MCF 10A (cell line): ENCODE results near the gene NKPD1. TPM values are rescaled to one million over a fixed set of nuclear protein-coding genes. Genes with fewer than 3 reads are reported as not detected.

Experiments used
- BruUV-seq: library from RNA; stranded (reverse); fragments of 400-500 nt; replicated peaks from 2 replicates; lab custom pipeline; 2021; lab: Mats Ljungman, UMichigan
- CTCF ChIA-PET: fragments of 300-600 bp; sonication (Branson Sonifier 250); formaldehyde crosslinking; extraction: SDS; loops from one replicate; lab custom pipeline; 2021; ENCODE audit warnings: antibody characterized with exemption, inconsistent platforms; lab: Yijun Ruan, JAX
- POLR2A ChIA-PET: fragments of 300-600, 350-650 bp; sonication (Branson Sonifier 250); formaldehyde crosslinking; extraction: SDS; loops from one replicate; lab custom pipeline; 2020; ENCODE audit warnings: antibody characterized with exemption, inconsistent platforms; lab: Yijun Ruan, JAX
- DNase-seq: peaks from one replicate; pipeline ENCODE4 v3.0.0-alpha.2; 2018; ENCODE audit not compliant: unreplicated experiment
- H3K27ac Mint-ChIP-seq: one replicate; pipeline ENCODE4 v1.8.0; 2022; ENCODE audit warnings: mild to moderate bottlenecking, low read depth, mixed read lengths; ENCODE audit not compliant: unreplicated experiment
- H3K27me3 Mint-ChIP-seq: one replicate; pipeline ENCODE4 v1.8.0; 2022; ENCODE audit warnings: mixed read lengths; ENCODE audit not compliant: insufficient read depth, unreplicated experiment
- H3K36me3 Mint-ChIP-seq: one replicate; pipeline ENCODE4 v1.8.0; 2022; ENCODE audit warnings: mild to moderate bottlenecking, moderate library complexity, mixed read lengths; ENCODE audit not compliant: insufficient read depth, unreplicated experiment
- H3K4me1 Mint-ChIP-seq: one replicate; pipeline ENCODE4 v1.8.0; 2022; ENCODE audit warnings: mixed read lengths; ENCODE audit not compliant: insufficient read depth, unreplicated experiment
- H3K4me3 Mint-ChIP-seq: one replicate; pipeline ENCODE4 v1.8.0; 2022; ENCODE audit warnings: mild to moderate bottlenecking, moderate library complexity, mixed read lengths; ENCODE audit not compliant: unreplicated experiment
- H3K9me3 Mint-ChIP-seq: one replicate; pipeline ENCODE4 v1.8.0; 2022; ENCODE audit warnings: mixed read lengths; ENCODE audit not compliant: unreplicated experiment
- intact Hi-C: fragments of 100-400 bp; cut with micrococcal nuclease; formaldehyde crosslinking; loops from 2 replicates; pipeline ENCODE4 v1.14.1; 2022
- total RNA-seq: library from RNA; stranded (reverse); gene quantifications from 2 replicates; pipeline ENCODE4 v1.2.3, GENCODE V29; 2022
- TF ChIP-seq, protein P1 (sequence below): fragments of 200-600 bp; IDR thresholded peaks from one replicate; pipeline ENCODE4 v1.8.0; 2022; ENCODE audit warnings: antibody characterized with exemption, mild to moderate bottlenecking; ENCODE audit not compliant: unreplicated experiment

The NKPD1 gene
- total RNA-seq, 1 experiment from 2014 or later: 0.09 TPM

DNA sequence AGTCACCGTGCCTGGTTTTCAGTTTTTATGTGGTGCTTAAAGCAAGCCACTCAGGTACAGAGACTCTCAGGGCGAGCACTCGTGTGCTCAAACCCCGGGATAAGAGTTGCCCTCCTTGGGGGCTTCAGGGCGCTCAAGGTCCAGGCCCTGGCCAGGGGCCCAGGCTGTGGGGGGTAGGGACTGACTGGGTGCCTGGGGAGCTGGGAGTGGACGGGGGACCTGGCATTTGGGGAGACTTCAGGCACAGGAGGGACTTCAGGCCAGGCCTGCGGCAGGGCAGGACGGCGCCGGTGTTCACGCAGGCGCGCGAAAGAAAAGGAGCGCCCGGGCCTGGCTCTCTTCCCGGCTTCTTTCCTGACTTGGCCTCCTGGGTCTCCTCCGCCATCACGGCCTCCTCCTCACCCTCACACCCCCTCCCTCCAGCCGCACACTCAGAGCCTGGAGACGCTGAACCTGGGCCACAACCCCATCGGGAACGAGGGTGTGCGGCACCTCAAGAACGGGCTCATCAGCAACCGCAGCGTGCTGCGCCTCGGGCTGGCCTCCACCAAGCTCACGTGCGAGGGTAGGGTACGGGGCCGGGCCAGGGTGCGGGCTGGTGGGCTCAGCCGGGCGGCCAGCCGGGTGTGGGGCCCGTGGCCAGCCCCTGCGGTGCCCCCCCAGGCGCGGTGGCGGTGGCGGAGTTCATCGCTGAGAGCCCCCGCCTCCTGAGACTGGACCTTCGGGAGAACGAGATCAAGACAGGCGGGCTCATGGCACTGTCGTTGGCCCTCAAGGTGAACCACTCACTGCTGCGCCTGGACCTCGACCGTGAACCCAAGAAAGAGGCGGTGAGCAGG lies 16.1 kb downstream of the NKPD1 start:
- intact Hi-C loops: no loop called here
- no TSS peak for BruUV-seq
- H3K4me1 Mint-ChIP-seq: no peaks in the 10 kb centered on the region
- ChIA-PET CTCF (interaction anchor here (1.1 kb wide), 1 partner anchor 18 kb away, joined by 5 read pairs; no protein-coding TSS in a partner anchor), POLR2A (no interaction called here)
- no peak for DNase-seq
- H3K4me3 Mint-ChIP-seq: no peak overlapping the region
- no peaks in the 10 kb centered on the region for H3K9me3 Mint-ChIP-seq
- H3K36me3 Mint-ChIP-seq: peaks cover 25% of the 10 kb centered on the region
- no peak overlapping the region for H3K27ac Mint-ChIP-seq
- H3K27me3 Mint-ChIP-seq: no peaks in the 10 kb centered on the region
- TF ChIP-seq, protein P1, sequence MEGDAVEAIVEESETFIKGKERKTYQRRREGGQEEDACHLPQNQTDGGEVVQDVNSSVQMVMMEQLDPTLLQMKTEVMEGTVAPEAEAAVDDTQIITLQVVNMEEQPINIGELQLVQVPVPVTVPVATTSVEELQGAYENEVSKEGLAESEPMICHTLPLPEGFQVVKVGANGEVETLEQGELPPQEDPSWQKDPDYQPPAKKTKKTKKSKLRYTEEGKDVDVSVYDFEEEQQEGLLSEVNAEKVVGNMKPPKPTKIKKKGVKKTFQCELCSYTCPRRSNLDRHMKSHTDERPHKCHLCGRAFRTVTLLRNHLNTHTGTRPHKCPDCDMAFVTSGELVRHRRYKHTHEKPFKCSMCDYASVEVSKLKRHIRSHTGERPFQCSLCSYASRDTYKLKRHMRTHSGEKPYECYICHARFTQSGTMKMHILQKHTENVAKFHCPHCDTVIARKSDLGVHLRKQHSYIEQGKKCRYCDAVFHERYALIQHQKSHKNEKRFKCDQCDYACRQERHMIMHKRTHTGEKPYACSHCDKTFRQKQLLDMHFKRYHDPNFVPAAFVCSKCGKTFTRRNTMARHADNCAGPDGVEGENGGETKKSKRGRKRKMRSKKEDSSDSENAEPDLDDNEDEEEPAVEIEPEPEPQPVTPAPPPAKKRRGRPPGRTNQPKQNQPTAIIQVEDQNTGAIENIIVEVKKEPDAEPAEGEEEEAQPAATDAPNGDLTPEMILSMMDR: no peak

- Mint-ChIP-seq H3K36me3 (peaks cover 25% of the 10 kb centered on the region), H3K4me3 (no peak overlapping the region), H3K9me3 (no peaks in the 10 kb centered on the region), H3K27me3 (no peaks in the 10 kb centered on the region), H3K27ac (peak overlapping the region; percentile 81), H3K4me1 (peaks cover 6% of the 10 kb centered on the region)
- TF ChIP-seq, protein P1: no peak
- intact Hi-C loops: no loop called here
- no TSS peak for BruUV-seq
- CTCF ChIA-PET: interaction anchor here (0.7 kb wide), 1 partner anchor 10 kb away, joined by 3 read pairs; no protein-coding TSS in a partner anchor
- POLR2A ChIA-PET: no interaction called here
- no peak for DNase-seq
Observed at GRCh38 chr19:45142726-45143110, 18.1 kb downstream of the NKPD1 start.

- Mint-ChIP-seq H3K9me3 (no peaks in the 10 kb centered on the region), H3K4me3 (no peak overlapping the region), H3K27me3 (no peaks in the 10 kb centered on the region), H3K4me1 (peaks cover 6% of the 10 kb centered on the region), H3K36me3 (peaks cover 25% of the 10 kb centered on the region), H3K27ac (peak overlapping the region; percentile 81)
- BruUV-seq: no TSS peak
- CTCF ChIA-PET: no interaction called here
- POLR2A ChIA-PET: no interaction called here
- DNase-seq: no peak
- intact Hi-C loops: no loop called here
- TF ChIP-seq, protein P1: no peak
Observed at GRCh38 chr19:45142016-45142725, 18.6 kb downstream of the NKPD1 start.

GRCh38 chr19:45141203-45141900 lies 19.4 kb downstream of the NKPD1 start:
- Mint-ChIP-seq H3K27ac (no peak overlapping the region), H3K9me3 (no peaks in the 10 kb centered on the region), H3K4me1 (peaks cover 6% of the 10 kb centered on the region), H3K36me3 (peaks cover 25% of the 10 kb centered on the region), H3K4me3 (no peak overlapping the region), H3K27me3 (no peaks in the 10 kb centered on the region)
- no TSS peak for BruUV-seq
- CTCF ChIA-PET: no interaction called here
- no peak for DNase-seq
- intact Hi-C loops: no loop called here
- TF ChIP-seq, protein P1: no peak
- POLR2A ChIA-PET: no interaction called here
